GM19239 (cell line): ENCODE results near the gene ACOXL.
"Not testable (repeated sequence)": the region's sequence is repeated elsewhere in the genome, so short reads cannot be mapped to it uniquely, and the experiment has no call there.

Source experiments
- DNase-seq: peaks from one replicate; pipeline ENCODE4 v3.0.0; 2011; ENCODE audit warnings: low spot score; ENCODE audit not compliant: insufficient read length
- FAIRE-seq: peaks from 2 replicates; lab custom pipeline; 2011; peaks lifted over from hg19 to GRCh38; lab: Jason Lieb, UNC

ACOXL gene

GRCh38 chr2:110732422-110733413 is at the start of gene ACOXL:
Gene ACOXL, plus strand, starts transcription at chr2:110732573. Its CDS starts 35,817 bp downstream, at chr2:110768390.
- no peak for DNase-seq
- no peak for FAIRE-seq

- DNase-seq (no peak), FAIRE-seq (no peak)
These were observed 49.5 kb upstream of the ACOXL start for GRCh38 chr2:110682872-110683271.

DNA sequence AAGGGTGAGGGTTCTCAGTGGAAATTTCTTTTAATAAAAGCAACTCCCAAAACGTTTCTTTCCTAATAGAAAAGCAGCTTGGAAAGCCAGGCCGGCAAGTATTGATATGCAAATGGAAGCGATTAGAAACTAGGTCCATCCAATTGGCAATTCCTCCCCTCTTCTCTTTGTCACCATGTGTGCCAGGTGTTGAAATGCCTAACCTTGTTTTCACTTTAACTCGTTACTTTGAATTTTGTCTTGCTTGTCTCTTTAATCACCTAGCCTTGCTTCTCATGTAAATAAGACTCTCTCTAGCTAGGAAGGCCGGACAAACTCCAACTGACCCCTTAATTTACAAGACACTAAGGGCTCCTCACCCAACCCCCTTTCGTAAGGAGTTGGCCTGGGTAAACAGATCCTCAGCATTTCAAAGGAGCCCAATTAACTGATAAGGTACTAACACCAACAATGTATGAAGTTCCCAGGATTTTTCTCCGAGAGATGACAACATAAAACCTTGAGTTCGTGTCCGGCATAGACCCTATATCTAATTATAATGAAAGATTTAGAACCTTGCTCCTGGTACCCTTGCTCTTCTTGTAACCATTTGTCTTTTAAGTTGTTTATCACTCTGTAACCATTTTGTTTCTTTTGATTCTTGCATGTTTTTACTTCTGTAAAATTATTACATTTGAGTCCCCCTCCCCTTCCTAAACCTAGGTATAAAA is 44.4 kb upstream of the ACOXL start:
- DNase-seq, FAIRE-seq: not testable (repeated sequence)

- FAIRE-seq (no peak), DNase-seq (no peak)
These were observed 43.7 kb upstream of the ACOXL start for GRCh38 chr2:110688594-110689091.

DNA sequence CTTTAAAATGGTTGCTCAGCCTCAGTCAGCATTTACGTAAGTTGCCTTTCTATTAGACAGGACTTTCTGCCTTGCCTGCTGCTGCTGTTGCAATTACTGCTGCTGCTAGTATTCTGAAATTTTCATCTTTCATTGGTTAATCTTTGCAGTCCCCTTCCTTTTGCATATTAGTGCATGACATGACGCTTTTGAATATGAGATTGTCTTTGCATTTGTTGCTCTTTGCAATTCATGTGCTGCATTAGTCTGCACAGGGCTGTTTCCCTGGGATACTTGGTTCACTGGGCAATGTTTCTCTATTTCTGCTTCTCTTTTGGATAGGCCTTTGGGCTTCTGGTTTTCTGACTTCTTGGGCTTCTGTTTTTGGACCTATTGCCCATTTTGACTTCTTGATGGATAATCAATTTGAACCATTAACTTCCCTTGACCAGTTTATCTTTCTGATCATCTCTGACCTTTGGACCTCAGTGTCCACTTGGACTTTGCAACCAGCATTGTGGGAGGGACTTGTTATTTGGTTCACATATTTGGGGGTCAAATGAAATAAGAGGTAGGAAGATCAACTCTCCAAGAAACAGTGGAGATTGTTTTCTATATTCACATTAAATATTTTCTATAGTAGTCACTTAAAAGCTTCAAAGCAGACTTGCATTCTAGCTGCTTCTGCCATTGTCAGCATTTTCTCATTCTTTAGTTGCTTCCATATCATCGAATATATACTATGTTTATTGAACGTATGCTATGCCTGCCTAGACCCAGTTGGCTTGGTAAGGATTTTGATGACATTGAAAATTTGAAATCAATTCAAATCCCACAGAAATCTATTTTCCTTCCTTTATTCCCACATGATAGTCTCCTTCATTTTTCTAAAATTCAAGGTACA is 42.0 kb upstream of the ACOXL start:
- FAIRE-seq (peak; percentile 11), DNase-seq (no peak)

- FAIRE-seq (no peak), DNase-seq (no peak)
These were observed 40.6 kb upstream of the ACOXL start for GRCh38 chr2:110691612-110692258.

- not testable (repeated sequence) for DNase-seq, FAIRE-seq
These were observed 37.1 kb upstream of the ACOXL start for GRCh38 chr2:110695146-110695898.

GRCh38 chr2:110698253-110698652 is 34.1 kb upstream of the ACOXL start:
- not testable (repeated sequence) for FAIRE-seq, DNase-seq

DNA sequence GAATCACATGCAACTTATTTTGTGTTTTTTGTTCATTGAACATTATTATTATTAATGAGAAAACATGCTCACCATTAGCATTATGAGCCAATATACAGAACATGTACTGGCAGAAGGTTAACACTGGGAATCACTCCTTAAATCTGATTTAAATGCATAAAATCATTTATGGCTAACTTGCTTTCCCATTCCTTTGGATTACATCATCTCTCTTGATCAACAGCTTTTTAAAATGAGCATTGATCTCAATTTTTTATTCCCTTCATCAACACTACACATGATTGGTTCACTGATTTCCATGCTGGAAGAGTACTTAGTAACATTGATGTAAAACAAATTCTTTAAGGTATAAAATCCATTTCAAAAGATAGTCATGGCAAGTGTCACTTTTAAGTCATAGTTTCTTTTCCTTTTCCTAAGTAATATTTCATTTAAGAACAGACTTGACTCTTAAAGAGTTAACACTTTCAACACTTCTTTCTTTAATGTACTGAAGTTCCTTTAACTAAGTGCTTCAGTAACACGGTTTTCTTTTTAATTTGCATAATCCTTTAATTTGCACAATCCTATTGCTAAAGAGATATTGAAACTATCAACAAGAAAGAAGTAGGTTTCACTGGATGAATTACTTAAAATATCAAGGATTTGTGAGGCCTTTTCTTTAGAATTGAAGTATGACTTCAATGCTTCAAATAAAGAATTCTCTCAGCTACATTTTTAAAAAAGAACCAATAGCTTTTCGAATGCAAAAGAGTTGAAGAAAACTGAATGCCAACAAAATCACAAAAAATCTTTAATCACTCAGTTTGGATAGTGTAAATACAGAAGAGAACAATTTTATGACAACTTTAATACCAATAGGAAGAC is 29.6 kb upstream of the ACOXL start:
- FAIRE-seq (no peak), DNase-seq (no peak)

- FAIRE-seq = no peak
- DNase-seq = no peak
These were observed 24.9 kb upstream of the ACOXL start for GRCh38 chr2:110707386-110707965.

DNA sequence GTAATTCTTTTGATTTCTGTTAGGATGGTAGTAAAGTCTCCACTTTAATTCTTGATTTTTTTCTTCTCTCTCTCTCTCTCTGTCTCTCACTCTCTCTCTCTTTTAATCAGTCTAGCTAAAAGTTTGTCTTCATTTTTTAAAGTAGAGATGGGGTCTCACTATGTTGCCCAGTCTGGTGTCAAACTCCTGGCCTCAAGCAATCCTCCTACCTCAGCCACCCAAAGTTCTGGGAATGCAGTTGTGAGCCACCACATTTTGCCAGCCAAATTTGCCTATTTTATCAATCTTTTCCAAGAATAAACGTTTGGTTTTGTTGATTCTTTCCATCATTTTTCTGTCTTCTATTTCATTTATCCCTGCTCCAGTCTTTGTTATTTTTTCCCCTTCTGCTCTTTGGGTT is 23.9 kb upstream of the ACOXL start:
- no peak for FAIRE-seq
- DNase-seq = no peak

DNA sequence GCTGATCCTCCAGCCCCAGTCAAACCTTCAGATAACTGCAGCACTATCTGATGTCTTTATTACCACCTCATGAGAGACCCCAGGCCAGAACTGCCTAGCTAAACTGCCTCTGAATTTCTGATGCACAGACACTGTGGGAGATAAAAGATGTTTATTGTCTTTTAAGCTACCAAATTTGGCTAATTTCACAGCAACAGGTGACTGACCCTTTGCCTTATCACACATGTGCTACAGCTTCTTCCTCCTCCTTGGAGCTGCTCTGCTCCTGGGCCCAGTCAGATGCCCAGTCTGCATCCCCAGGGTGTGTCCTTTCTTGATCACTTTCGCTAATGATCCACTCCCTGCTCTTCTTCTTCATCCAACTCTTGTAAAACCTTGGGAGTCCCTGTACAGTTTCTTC is 19.6 kb upstream of the ACOXL start:
- no peak for FAIRE-seq

DNA sequence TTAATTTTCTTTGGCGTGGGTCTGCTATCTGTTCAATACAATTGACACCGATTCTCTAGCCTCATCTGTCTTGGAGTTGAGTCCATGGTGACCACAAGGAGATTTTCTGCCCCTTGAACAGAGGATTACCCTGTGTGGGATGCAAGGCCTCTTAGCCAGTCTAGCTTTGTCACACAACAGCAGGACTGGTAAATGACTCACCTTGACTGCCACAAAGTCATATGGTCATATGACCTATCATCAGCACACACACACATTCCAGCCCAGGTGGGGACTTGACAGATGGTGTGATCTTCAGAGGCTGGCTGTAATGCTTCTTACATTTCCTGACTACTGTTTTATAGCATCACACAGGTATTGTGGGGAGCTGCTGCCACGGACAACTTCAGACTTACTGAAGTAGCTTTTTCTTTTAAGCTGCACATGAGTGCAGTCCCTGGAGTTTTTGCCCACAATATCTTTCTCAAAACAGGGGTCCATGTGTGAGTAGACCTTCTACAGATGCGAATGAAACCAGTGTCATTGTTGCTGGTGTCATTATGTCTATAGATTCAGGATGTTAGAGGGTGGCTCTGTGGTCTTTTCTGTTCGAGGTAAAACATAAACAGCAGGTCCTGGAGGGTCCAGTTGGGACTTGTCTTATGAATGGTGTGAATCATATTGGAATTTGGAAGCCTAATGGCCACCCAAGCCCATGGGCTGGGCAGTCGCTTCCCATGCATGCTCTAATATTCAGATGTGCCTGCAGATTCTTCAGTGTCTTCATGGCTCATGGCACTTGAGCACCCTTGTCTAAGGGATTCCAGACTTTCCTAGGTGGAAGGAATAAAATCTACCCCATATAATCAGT is 18.6 kb upstream of the ACOXL start:
- DNase-seq (no peak), FAIRE-seq (no peak)

More for the DNA sequence above, 19.6 kb upstream of the ACOXL start:
- DNase-seq = no peak

- DNase-seq (no peak), FAIRE-seq (peak; percentile 11)
These were observed 17.7 kb upstream of the ACOXL start for GRCh38 chr2:110714452-110715224.

GRCh38 chr2:110716959-110717645 is 15.3 kb upstream of the ACOXL start:
- FAIRE-seq = no peak

More at GRCh38 chr2:110716959-110717645, 15.3 kb upstream of the ACOXL start:
- no peak for DNase-seq
